NCI-H345 treated with DMSO at 0.1 percent for 48 hours (cell line): ENCODE results near the gene COX14.
"Not testable (repeated sequence)": the region's sequence is repeated elsewhere in the genome, so short reads cannot be mapped to it uniquely, and the experiment has no call there.

Experiments
- DNase-seq: peaks from one replicate; lab custom pipeline; 2025; ENCODE audit not compliant: unreplicated experiment; lab: John Stamatoyannopoulos, UW

The COX14 gene

GRCh38 chr12:50151047-50151687, 39.1 kb downstream of the COX14 start:
- no peak for DNase-seq

GRCh38 chr12:50154947-50155346, 42.9 kb downstream of the COX14 start:
- DNase-seq = not testable (repeated sequence)

- DNase-seq = no peak
These were observed 44.6 kb downstream of the COX14 start for GRCh38 chr12:50156641-50157040.

- DNase-seq = no peak
These were observed 45.2 kb downstream of the COX14 start for GRCh38 chr12:50157259-50157658.

- no peak for DNase-seq
These were observed 48.6 kb downstream of the COX14 start for GRCh38 chr12:50160643-50161042.

- DNase-seq = no peak
These were observed 50.2 kb downstream of the COX14 start for GRCh38 chr12:50162230-50162629.

- DNase-seq = no peak
These were observed 52.9 kb downstream of the COX14 start for GRCh38 chr12:50164963-50165362.

GRCh38 chr12:50166799-50167048, 54.7 kb downstream of the COX14 start:
- DNase-seq = no peak

- peak; percentile 45 for DNase-seq
These were observed 55.2 kb downstream of the COX14 start, which contains the start of gene CERS5 for GRCh38 chr12:50167049-50167828. TSS of gene CERS5 (minus strand) at chr12:50167369. CDS start at chr12:50167297, 72 bp downstream.
